Gastroesophageal sphincter (tissue), 4 donors: ENCODE data around the gene RAB6A. TPM values are rescaled to one million over a fixed set of nuclear protein-coding genes. Genes with fewer than 3 reads are reported as not detected.

Experiments
- ATAC-seq: fragments of 150-250 bp; one replicate; pipeline ENCODE4 v1.9.1; 2016; ENCODE audit warnings: mild to moderate bottlenecking, moderate library complexity
- H3K27ac ChIP-seq, 4 donors: fragments of 200-600 bp; sonication (generic) in 3 of 4; 1 replicate in 3 of 4; 2 replicates in 1 of 4; pipeline ENCODE4 v1.5.1; 2016 to 2019
- H3K27me3 ChIP-seq: fragments of 200-600 bp; sonication (generic); one replicate; pipeline ENCODE4 v1.5.1; 2019
- H3K36me3 ChIP-seq, 2 donors: fragments of 200-600 bp; sonication (generic); one replicate each; pipeline ENCODE4 v1.5.1; 2019; ENCODE audit warnings: control low read depth in 1 of 2
- H3K4me1 ChIP-seq, 3 donors: fragments of 200-600 bp; sonication (generic); 1 replicate in 2 of 3; 2 replicates in 1 of 3; pipeline ENCODE4 v1.5.1; 2016 to 2019; ENCODE audit warnings: control low read depth in 2 of 3
- H3K4me3 ChIP-seq, 2 donors: fragments of 200-600 bp; sonication (generic); one replicate each; pipeline ENCODE4 v1.5.1; 2019; ENCODE audit warnings: mild to moderate bottlenecking in 1 of 2, moderate library complexity in 1 of 2
- H3K9me3 ChIP-seq, 3 donors: fragments of 200-600 bp; sonication (generic); one replicate each; pipeline ENCODE4 v1.5.1; 2017 to 2019; ENCODE audit warnings: control low read depth in 2 of 3
- CTCF ChIP-seq, 4 experiments: fragments of 200-600 bp in 2 of 4; fragments of 450-650 bp in 2 of 4; sonication (generic) in 1 of 4; IDR thresholded peaks; one replicate each; pipeline ENCODE4 v1.5.1; 2017 to 2019; ENCODE audit warnings: antibody characterized with exemption in 4 of 4, mild to moderate bottlenecking in 2 of 4, moderate library complexity in 2 of 4
- EP300 ChIP-seq: sonication (generic); formaldehyde crosslinking; IDR thresholded peaks from one replicate; pipeline ENCODE4 v1.6.1; 2017; ENCODE audit warnings: antibody characterized with exemption, mild to moderate bottlenecking
- POLR2A ChIP-seq, 2 donors: fragments of 450-650 bp; IDR thresholded peaks; one replicate each; pipeline ENCODE4 v1.6.1; 2017; ENCODE audit warnings: antibody characterized with exemption in 2 of 2, mild to moderate bottlenecking in 2 of 2, moderate library complexity in 1 of 2
- POLR2AphosphoS5 ChIP-seq: sonication (generic); formaldehyde crosslinking; IDR thresholded peaks from one replicate; pipeline ENCODE4 v1.6.1; 2017; ENCODE audit warnings: antibody characterized with exemption
- WGBS, 2 donors: methylation state at CpG; one replicate each; pipeline ENCODE4 v1.1.5; 2018; ENCODE audit warnings: low coverage in 1 of 2; 5-methylcytosine and 5-hydroxymethylcytosine counted together
- total RNA-seq, 4 donors: library from RNA; depleted of rRNA; stranded (reverse); fragments of >200 nt; gene quantifications; one replicate each; pipeline ENCODE4 v1.1.0, GENCODE V29; 2016

The RAB6A gene
- total RNA-seq, 4 donors from 2014 or later, result 134 to 168 (median 149) TPM

DNA sequence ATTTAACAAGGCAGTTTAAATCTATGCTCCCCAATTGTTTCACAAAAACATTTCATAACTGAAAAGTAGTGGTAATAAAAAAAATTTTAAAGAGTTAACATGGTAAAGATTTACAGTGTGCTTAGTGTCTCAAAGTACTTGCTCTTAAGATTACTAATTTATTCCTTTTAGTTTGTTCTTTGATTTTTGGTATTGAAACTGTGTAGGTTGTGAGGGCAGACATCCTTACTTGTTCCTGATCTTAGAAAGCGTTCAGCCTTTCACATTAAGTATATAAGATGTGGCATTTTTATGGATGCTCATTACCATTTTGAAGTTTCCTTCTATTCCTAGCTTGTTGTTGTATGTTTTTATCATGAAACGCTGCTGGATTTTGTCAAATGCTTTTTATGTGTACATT is 32.9 kb downstream of the RAB6A start:
- Histone ChIP-seq H3K36me3 (peaks cover 0 to 8% of the 10 kb centered on the region in 2 donors), H3K4me3 (no peak overlapping the region), H3K4me1 (no peaks in the 10 kb centered on the region), H3K27ac (no peak overlapping the region), H3K9me3 (no peaks in the 10 kb centered on the region), H3K27me3 (no peaks in the 10 kb centered on the region)
- WGBS, 2 donors, result 79 to 95% methylated on average over 2 of the region's 2 CpGs
- TF ChIP-seq CTCF (IDR thresholded peaks at IDR 0.05) (no peak), POLR2AphosphoS5 (no peak), EP300 (no peak), POLR2A (IDR thresholded peaks at IDR 0.05) (no peak)
- no peak for ATAC-seq

GRCh38 chr11:73726825-73727224 is 34.0 kb downstream of the RAB6A start:
- Histone ChIP-seq H3K36me3 (peaks cover 0 to 8% of the 10 kb centered on the region in 2 donors), H3K4me1 (no peaks in the 10 kb centered on the region), H3K9me3 (no peaks in the 10 kb centered on the region), H3K27me3 (no peaks in the 10 kb centered on the region), H3K4me3 (no peak overlapping the region), H3K27ac (no peak overlapping the region)
- WGBS, 2 donors, result 64 to 86% methylated on average over 2 of the region's 2 CpGs
- TF ChIP-seq POLR2AphosphoS5, result no peak
- no peak for TF ChIP-seq CTCF (IDR thresholded peaks at IDR 0.05)
- no peak for TF ChIP-seq POLR2A (IDR thresholded peaks at IDR 0.05)
- TF ChIP-seq EP300, result no peak
- ATAC-seq, result no peak

DNA sequence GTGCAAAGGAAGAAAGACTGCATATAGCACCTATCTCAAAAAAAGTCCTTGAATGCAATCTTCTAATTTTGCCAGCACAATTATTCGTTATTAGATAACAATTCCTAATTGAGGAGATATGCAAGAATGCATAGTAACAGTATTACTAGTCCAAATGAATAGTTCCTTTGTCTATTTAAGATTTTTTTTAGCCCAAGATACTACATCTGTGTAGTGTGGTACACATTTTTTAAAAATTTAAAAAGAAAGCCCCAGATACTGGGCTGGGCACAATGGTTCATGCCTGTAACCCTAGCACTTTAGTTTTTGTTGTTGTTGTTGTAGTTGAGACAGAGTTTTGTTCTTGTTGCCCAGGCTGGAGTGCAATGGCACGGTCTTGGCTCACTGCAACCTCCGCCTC is 43.7 kb downstream of the RAB6A start:
- no peak overlapping the region for H3K4me3 ChIP-seq
- no peaks in the 10 kb centered on the region for H3K27me3 ChIP-seq
- no peak for ATAC-seq
- H3K36me3 ChIP-seq, result peaks cover 0 to 54% of the 10 kb centered on the region in 2 donors
- H3K9me3 ChIP-seq, result no peaks in the 10 kb centered on the region
- peaks cover 0 to 18% (median 0%) of the 10 kb centered on the region in 3 donors for H3K4me1 ChIP-seq
- H3K27ac ChIP-seq, result no peak overlapping the region
- 92 to 94% methylated on average over 3 of the region's 3 CpGs for WGBS, 2 donors
- no peak for TF ChIP-seq POLR2A (IDR thresholded peaks at IDR 0.05)
- no peak for TF ChIP-seq CTCF (IDR thresholded peaks at IDR 0.05)
- no peak for TF ChIP-seq EP300
- TF ChIP-seq POLR2AphosphoS5, result no peak

GRCh38 chr11:73716153-73717056 is 44.5 kb downstream of the RAB6A start:
- no peak for ATAC-seq
- H3K9me3 ChIP-seq, result no peaks in the 10 kb centered on the region
- no peaks in the 10 kb centered on the region for H3K27me3 ChIP-seq
- no peak overlapping the region for H3K27ac ChIP-seq
- TF ChIP-seq POLR2AphosphoS5 (no peak), CTCF (IDR thresholded peaks at IDR 0.05) (no peak), POLR2A (IDR thresholded peaks at IDR 0.05) (no peak), EP300 (no peak)
- H3K4me1 ChIP-seq, result peaks cover 0 to 18% (median 0%) of the 10 kb centered on the region in 3 donors
- H3K4me3 ChIP-seq, result no peak overlapping the region
- WGBS, 2 donors, result 78 to 81% methylated on average over 1 of the region's 1 CpG
- H3K36me3 ChIP-seq, result peaks cover 0 to 55% of the 10 kb centered on the region in 2 donors

GRCh38 chr11:73715541-73715940 is 45.3 kb downstream of the RAB6A start:
- H3K4me3 ChIP-seq, result no peak overlapping the region
- ATAC-seq, result no peak
- no peaks in the 10 kb centered on the region for H3K9me3 ChIP-seq
- 88 to 92% methylated on average over 2 of the region's 2 CpGs for WGBS, 2 donors
- no peaks in the 10 kb centered on the region for H3K27me3 ChIP-seq
- peaks cover 0 to 63% of the 10 kb centered on the region in 2 donors for H3K36me3 ChIP-seq
- TF ChIP-seq EP300, result no peak
- no peak for TF ChIP-seq CTCF (IDR thresholded peaks at IDR 0.05)
- no peak for TF ChIP-seq POLR2AphosphoS5
- TF ChIP-seq POLR2A (IDR thresholded peaks at IDR 0.05), result no peak
- H3K27ac ChIP-seq, result no peak overlapping the region
- H3K4me1 ChIP-seq, result peaks cover 0 to 18% (median 0%) of the 10 kb centered on the region in 3 donors
